ENCODE measurements around the gene MAGEB17. TPM values are rescaled to one million over a fixed set of nuclear protein-coding genes. Genes with fewer than 3 reads are reported as not detected.

The MAGEB17 gene
- total RNA-seq, 4 donors from 2014 or later: 0.94 TPM; not detected in 3

DNA sequence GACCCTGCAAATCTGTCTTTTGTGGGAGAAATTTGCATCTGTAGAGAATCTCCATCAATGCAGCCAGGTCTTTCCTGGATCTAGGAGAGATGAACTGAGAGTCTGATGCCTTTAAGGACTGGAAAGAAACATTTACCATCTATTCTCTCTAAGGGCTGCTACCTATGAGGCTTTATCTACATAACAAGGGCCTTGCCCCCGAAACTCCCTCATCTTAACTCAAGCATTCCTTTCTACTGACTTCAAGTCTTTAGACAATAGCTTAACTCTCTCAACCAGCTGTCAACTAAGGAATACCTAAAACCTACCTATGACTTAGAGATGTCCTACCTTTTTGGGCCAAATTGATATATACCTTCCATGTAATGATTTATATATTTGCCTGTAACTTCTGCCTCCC lies 32.1 kb downstream of the MAGEB17 start:
- TF ChIP-seq, protein P1, sequence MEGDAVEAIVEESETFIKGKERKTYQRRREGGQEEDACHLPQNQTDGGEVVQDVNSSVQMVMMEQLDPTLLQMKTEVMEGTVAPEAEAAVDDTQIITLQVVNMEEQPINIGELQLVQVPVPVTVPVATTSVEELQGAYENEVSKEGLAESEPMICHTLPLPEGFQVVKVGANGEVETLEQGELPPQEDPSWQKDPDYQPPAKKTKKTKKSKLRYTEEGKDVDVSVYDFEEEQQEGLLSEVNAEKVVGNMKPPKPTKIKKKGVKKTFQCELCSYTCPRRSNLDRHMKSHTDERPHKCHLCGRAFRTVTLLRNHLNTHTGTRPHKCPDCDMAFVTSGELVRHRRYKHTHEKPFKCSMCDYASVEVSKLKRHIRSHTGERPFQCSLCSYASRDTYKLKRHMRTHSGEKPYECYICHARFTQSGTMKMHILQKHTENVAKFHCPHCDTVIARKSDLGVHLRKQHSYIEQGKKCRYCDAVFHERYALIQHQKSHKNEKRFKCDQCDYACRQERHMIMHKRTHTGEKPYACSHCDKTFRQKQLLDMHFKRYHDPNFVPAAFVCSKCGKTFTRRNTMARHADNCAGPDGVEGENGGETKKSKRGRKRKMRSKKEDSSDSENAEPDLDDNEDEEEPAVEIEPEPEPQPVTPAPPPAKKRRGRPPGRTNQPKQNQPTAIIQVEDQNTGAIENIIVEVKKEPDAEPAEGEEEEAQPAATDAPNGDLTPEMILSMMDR (IDR thresholded peaks at IDR 0.05; ENCODE audit: low read depth): no peak

DNA sequence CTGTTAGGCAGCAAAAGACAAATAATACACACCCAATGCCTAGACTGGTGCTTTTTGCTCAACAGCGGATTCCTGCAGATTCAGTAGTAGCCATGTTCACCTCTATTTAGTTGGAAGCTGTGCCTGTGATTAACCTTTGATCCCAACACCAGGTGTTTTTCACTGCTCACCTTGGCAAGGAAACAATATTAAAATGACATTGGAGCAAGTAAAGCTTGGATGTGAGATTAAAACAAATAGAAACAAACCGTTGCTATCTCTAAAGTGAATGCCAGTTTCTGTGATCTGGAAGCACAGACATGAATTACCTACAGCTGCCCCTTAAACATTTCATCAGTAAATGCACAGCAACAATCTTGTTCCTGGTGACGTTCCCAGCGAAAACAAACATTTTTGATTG lies 35.7 kb downstream of the MAGEB17 start:
- TF ChIP-seq, protein P1 (IDR thresholded peaks at IDR 0.05; ENCODE audit: low read depth): no peak

DNA sequence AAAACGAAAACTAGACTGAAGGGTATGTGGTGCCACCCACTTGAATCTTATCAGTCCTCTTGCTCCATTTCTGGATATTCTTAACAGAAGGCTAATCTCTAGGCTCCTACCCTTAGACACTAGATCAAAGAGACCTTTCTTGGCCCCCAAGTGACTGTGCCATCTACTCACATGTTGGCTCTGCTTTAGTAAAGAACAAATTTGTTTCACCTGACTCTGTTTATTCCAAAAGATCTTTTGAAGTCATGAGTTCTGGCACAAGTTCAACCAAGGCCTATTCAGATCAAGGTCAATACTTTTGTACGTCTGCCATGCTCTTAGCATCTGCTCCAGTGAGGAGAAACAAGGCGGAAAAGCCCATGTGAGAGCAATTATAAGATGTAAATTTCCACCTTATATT lies 37.3 kb downstream of the MAGEB17 start:
- TF ChIP-seq, protein P1 (IDR thresholded peaks at IDR 0.05; ENCODE audit: low read depth): no peak

DNA sequence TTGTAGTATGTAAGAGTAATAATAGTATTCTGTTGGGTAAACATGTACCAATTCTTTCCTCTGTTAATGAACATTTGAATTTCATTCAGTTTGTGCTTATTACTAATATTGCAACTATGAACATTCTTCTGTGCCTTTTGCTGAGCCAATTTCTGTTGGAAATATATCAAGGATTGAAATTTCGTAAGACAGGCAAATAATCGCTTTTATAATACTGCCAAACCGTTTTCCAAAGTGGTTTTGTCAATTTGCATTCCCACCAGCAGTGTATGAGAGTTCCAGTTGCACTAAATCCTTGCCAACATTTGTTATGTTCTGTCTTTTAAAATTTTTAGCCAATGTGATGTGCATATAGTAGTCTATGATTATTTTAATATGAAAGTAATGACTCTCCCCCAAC lies 38.6 kb downstream of the MAGEB17 start:
- TF ChIP-seq, protein P1 (IDR thresholded peaks at IDR 0.05; ENCODE audit: low read depth): no peak

DNA sequence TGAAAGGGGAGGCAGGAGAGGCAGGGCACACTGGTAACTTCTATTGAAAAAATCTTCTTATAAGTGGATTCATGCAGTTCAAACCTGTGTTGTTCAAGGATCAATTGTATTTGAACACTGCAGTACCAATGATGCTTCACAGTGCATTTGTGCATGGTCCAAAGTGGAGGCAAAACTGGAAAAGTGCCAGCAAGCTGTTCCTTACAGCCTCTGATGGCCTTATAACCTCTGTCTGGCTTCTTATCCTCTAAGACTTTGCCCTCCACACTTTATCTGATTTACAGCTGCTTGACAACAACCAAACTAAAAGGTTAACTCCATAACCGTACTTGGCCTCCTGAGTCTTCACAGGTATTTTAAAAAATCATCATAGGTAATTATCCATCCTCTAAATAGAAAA lies 40.4 kb downstream of the MAGEB17 start:
- TF ChIP-seq, protein P1 (IDR thresholded peaks at IDR 0.05; ENCODE audit: low read depth): no peak

DNA sequence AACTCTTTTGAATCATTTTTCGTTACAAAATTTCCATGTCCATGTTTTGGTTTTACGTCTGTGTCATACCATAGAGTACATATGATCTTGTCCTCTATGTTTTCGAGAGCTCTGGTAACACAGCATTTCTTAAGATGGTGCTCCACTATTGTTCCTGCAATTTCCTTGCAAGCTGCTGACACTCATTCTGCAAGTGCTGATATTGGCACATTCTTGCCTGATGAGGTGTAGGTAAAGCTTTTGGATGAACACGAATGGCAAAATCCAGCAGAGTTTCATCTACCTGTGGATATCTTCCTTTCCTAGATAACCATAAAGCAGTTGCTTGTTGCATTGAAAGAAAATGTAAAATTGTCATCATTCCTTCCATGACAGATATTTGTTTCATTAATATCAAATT lies 41.3 kb downstream of the MAGEB17 start:
- TF ChIP-seq, protein P1 (IDR thresholded peaks at IDR 0.05; ENCODE audit: low read depth): no peak

DNA sequence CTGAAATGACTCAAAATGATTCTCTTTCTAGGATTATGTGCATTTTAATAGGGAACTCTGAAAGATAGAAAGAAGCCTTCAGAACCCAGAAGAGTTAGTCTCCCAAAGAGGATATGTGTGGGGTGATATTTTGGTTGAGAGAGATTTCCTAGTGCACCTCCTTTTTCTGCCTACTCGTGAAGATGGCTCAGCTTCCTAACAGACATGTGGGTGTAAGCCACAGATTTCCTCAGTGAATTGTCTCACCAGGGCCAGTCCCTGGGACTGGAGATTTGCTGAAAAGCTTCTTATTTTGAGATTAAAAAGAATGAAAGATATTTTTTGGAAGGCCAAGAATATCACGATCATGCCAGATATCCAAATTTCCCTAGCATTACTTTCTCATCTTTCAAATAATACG lies 42.8 kb downstream of the MAGEB17 start:
- TF ChIP-seq, protein P1 (IDR thresholded peaks at IDR 0.05; ENCODE audit: low read depth): no peak
